HepG2 (cell line): ENCODE data around the gene GPRC5D. TPM values are rescaled to one million over a fixed set of nuclear protein-coding genes. Genes with fewer than 3 reads are reported as not detected.

Source experiments
- ATAC-seq: fragments of 200-7000 bp; cut with Tn5 transposase; 3 replicates; pipeline ENCODE4 v1.9.1; 2020; ENCODE audit warnings: mild to moderate bottlenecking, moderate library complexity
- BruUV-seq: library from RNA; stranded (reverse); fragments of 400-500 nt; replicated peaks from 2 replicates; lab custom pipeline; 2021; lab: Mats Ljungman, UMichigan
- CTCF ChIA-PET: fragments of 300-600 bp; formaldehyde crosslinking; extraction: SDS; loops from one replicate; lab custom pipeline; 2021; ENCODE audit warnings: low total read pairs, inconsistent platforms, low intra/inter-chr PET ratio; lab: Yijun Ruan, JAX
- POLR2A ChIA-PET: fragments of 350-600 bp; sonication (Branson Sonifier 250); formaldehyde crosslinking; loops from one replicate; lab custom pipeline; 2020; ENCODE audit warnings: antibody characterized with exemption, inconsistent platforms; lab: Yijun Ruan, JAX
- DNase-seq: peaks from one replicate; pipeline ENCODE4 v3.0.0-alpha.2; 2015; ENCODE audit warnings: low spot score
- FAIRE-seq: peaks from 3 replicates; lab custom pipeline; 2011; peaks lifted over from hg19 to GRCh38; lab: Jason Lieb, UNC
- H2AFZ ChIP-seq: one replicate; pipeline ENCODE4 v1.6.1; 2011; ENCODE audit warnings: low read length, inconsistent platforms
- H3K27ac ChIP-seq: fragments of 300-600 bp; 3 replicates; pipeline ENCODE4 v1.8.0; 2011; ENCODE audit warnings: mixed run types, mild to moderate bottlenecking, mixed read lengths, low read length, inconsistent platforms; ENCODE audit not compliant: insufficient read depth; ENCODE audit errors: extremely low read length
- H3K27me3 ChIP-seq, 2 experiments: fragments of 200-600 bp in 1 of 2; 2 replicates in 1 of 2; 3 replicates in 1 of 2; pipeline versions ENCODE4 v1.6.0 to v1.8.0; 2011; ENCODE audit warnings: low read length in 2 of 2, mild to moderate bottlenecking in 2 of 2, moderate library complexity in 2 of 2, inconsistent platforms in 1 of 2; ENCODE audit not compliant: insufficient read depth in 2 of 2, control insufficient read depth in 1 of 2
- H3K36me3 ChIP-seq, 2 experiments: fragments of 200-600 bp in 1 of 2; replicated peaks in 1 of 2; 2 replicates in 1 of 2; 3 replicates in 1 of 2; pipeline versions ENCODE4 v1.5.1 to v1.8.0; 2011; ENCODE audit warnings: low read length in 2 of 2, inconsistent platforms in 1 of 2; ENCODE audit not compliant: insufficient read depth in 2 of 2, control insufficient read depth in 1 of 2
- H3K4me1 ChIP-seq: 2 replicates; pipeline ENCODE4 v1.5.1; 2012; ENCODE audit warnings: low read length, inconsistent platforms; ENCODE audit not compliant: insufficient read depth
- H3K4me2 ChIP-seq: 2 replicates; pipeline ENCODE4 v1.6.0; 2011; ENCODE audit warnings: low read depth, low read length, inconsistent platforms
- H3K4me3 ChIP-seq, 3 experiments: fragments of 200-600 bp in 1 of 3; sonication (generic), shearing (Covaris generic) in 1 of 3; replicated peaks in 1 of 3; 2 replicates each; pipeline ENCODE4 v1.5.1; 2011 to 2016; ENCODE audit warnings: low read length in 3 of 3, inconsistent platforms in 2 of 3, low read depth in 2 of 3, mild to moderate bottlenecking in 2 of 3, control low read depth in 1 of 3, mixed read lengths in 1 of 3; ENCODE audit not compliant: insufficient read depth in 1 of 3
- H3K79me2 ChIP-seq: one replicate; pipeline ENCODE4 v1.6.1; 2011; ENCODE audit warnings: low read length, inconsistent platforms; ENCODE audit not compliant: insufficient read depth
- H3K9ac ChIP-seq: 2 replicates; pipeline ENCODE4 v1.6.0; 2011; ENCODE audit warnings: mild to moderate bottlenecking, low read depth, low read length, inconsistent platforms; ENCODE audit not compliant: insufficient read depth
- H3K9me3 ChIP-seq: 2 replicates; pipeline ENCODE4 v1.5.1; 2012; ENCODE audit warnings: mild to moderate bottlenecking, low read length
- H4K20me1 ChIP-seq: 2 replicates; pipeline ENCODE4 v1.6.0; 2011; ENCODE audit warnings: inconsistent platforms, mild to moderate bottlenecking, low read length, moderate library complexity; ENCODE audit not compliant: insufficient read depth
- BCL6 ChIP-seq: IDR thresholded peaks from 2 replicates; pipeline ENCODE4 v1.6.1; 2016; ENCODE audit warnings: missing genetic modification reagents, missing compliant biosample characterization
- CREM ChIP-seq, 2 experiments: sonication (generic) in 1 of 2; formaldehyde crosslinking in 1 of 2; IDR thresholded peaks; 2 replicates each; pipeline versions ENCODE4 v1.4.0 to v1.6.1; 2016 to 2020; ENCODE audit warnings: antibody characterized with exemption in 1 of 2, mild to moderate bottlenecking in 1 of 2, missing genetic modification reagents in 1 of 2
- FOXP1 ChIP-seq, 2 experiments: fragments of 450-650 bp in 1 of 2; IDR thresholded peaks; 2 replicates each; pipeline ENCODE4 v1.6.1; 2017 to 2018; ENCODE audit warnings: antibody characterized with exemption in 1 of 2
- HHEX ChIP-seq: IDR thresholded peaks from 2 replicates; pipeline ENCODE4 v1.6.1; 2016; ENCODE audit warnings: control low read depth
- MATR3 ChIP-seq: sonication (generic); formaldehyde crosslinking; IDR thresholded peaks from 2 replicates; pipeline ENCODE4 v1.4.0; 2020; ENCODE audit warnings: missing genetic modification reagents
- NCOA2 ChIP-seq: sonication (generic); formaldehyde crosslinking; IDR thresholded peaks from 2 replicates; pipeline ENCODE4 v1.8.0; 2022; ENCODE audit warnings: inconsistent platforms
- ONECUT2 ChIP-seq: sonication (generic); formaldehyde crosslinking; IDR thresholded peaks from 2 replicates; pipeline ENCODE4 v1.4.0; 2020; ENCODE audit warnings: missing genetic modification reagents
- SALL1 ChIP-seq: sonication (generic); formaldehyde crosslinking; IDR thresholded peaks from 2 replicates; pipeline ENCODE4 v1.8.0; 2022; ENCODE audit warnings: mild to moderate bottlenecking, missing genetic modification reagents
- SOX13 ChIP-seq, 3 experiments: fragments of 450-650 bp in 1 of 3; sonication (generic) in 1 of 3; formaldehyde crosslinking in 1 of 3; IDR thresholded peaks in 2 of 3; conservative IDR thresholded peaks in 1 of 3; 2 replicates each; pipeline versions ENCODE4 v1.5.0 to v1.6.1; 2016 to 2020; ENCODE audit warnings: antibody characterized with exemption in 1 of 3, mild to moderate bottlenecking in 1 of 3, missing compliant biosample characterization in 1 of 3, missing genetic modification reagents in 1 of 3, moderate library complexity in 1 of 3
- SOX6 ChIP-seq, 2 experiments: fragments of 450-650 bp in 1 of 2; sonication (generic) in 1 of 2; formaldehyde crosslinking in 1 of 2; IDR thresholded peaks; 2 replicates each; pipeline versions ENCODE4 v1.4.0 to v1.6.1; 2017 to 2020; ENCODE audit warnings: antibody characterized with exemption in 1 of 2, mild to moderate bottlenecking in 1 of 2, missing genetic modification reagents in 1 of 2
- ZNF644 ChIP-seq: IDR thresholded peaks from 2 replicates; pipeline ENCODE4 v1.6.1; 2016; ENCODE audit warnings: low read depth
- WGBS: methylation state at CpG from one replicate; pipeline ENCODE4 v1.1.6; 2017; ENCODE audit warnings: low lambda C conversion rate; 5-methylcytosine and 5-hydroxymethylcytosine counted together
- in situ Hi-C: cut with HindIII; loops from 2 replicates; pipeline ENCODE4 v1.10.0; 2017; ENCODE audit warnings: low pct_unique_long_range_greater_than_20kb; ENCODE audit not compliant: extremely low pct_ligation_motif_present
- intact Hi-C: fragments of 100-400 bp; cut with micrococcal nuclease; formaldehyde crosslinking; loops from one replicate; pipeline ENCODE4 v1.10.0; 2022; ENCODE audit not compliant: unreplicated experiment
- polyA plus RNA-seq, 8 experiments: library from polyadenylated mRNA; depleted of rRNA in 3 of 8; stranded (reverse) in 7 of 8; unstranded in 1 of 8; fragments of >200 nt; fragmentation: Illumina TruSeq in 4 of 8; extraction: Trizol in 4 of 8; gene quantifications; 2 replicates each; pipeline versions ENCODE4 v1.2.1 to v1.2.3, GENCODE V29; 2011 to 2016; ENCODE audit warnings: low read depth in 4 of 8, missing spikeins in 1 of 8, mixed read lengths in 1 of 8; ENCODE audit not compliant: insufficient read depth in 1 of 8
- total RNA-seq, 5 experiments: library from RNA; depleted of rRNA; stranded (reverse); fragments of >200 nt; fragmentation: Illumina TruSeq; extraction: Trizol; gene quantifications; 2 replicates each; pipeline ENCODE4 v1.2.3, GENCODE V29; 2016; ENCODE audit warnings: low read depth in 1 of 5
- TF ChIP-seq, protein P1 (sequence below): IDR thresholded peaks from 2 replicates; pipeline ENCODE4 v1.4.0; 2020; ENCODE audit warnings: mild to moderate bottlenecking, missing genetic modification reagents

GPRC5D gene
- total and polyA plus RNA-seq, 2 of the 13 experiments (the other 11 are each of a cell fraction or from before 2014, with no cell fraction given): not detected

DNA sequence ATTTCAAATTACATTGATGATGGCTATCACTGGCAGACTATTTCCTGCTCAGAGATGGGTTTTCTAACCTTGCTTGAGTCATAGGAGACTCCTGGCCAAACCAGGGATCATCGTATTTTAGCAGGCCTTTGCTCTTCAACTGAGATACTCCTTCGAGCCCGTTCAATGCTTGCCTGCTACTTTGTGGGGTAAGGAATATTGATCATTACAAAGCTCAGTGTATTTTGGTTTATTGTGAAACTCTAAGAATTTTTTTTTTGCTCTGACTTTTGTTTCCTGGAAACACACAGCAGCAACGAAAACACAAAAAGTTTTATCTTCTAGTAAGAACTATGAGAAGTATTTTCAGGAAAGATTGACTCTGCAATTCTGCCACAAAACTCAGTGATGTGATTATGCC lies 4.1 kb downstream of the GPRC5D start:
- Histone ChIP-seq H3K4me3 (no peak overlapping the region), H2AFZ (no peak overlapping the region), H3K27me3 (no peaks in the 10 kb centered on the region), H3K36me3 (peaks cover 0 to 4% of the 10 kb centered on the region in 2 experiments; a peak in 2 of 5 replicates), H3K9ac (no peak overlapping the region), H4K20me1 (no peaks in the 10 kb centered on the region), H3K27ac (peak overlapping the region; percentile 29), H3K79me2 (no peaks in the 10 kb centered on the region), H3K4me2 (peak overlapping the region; percentile 29; the same call in 1 of the 2 replicates), H3K9me3 (no peaks in the 10 kb centered on the region), H3K4me1 (peaks cover 46% of the 10 kb centered on the region)
- in situ Hi-C loops (no loop called here), intact Hi-C loops (no loop called here)
- 31% methylated on average over 4 of the region's 4 CpGs for WGBS
- BruUV-seq: no TSS peak
- DNase-seq: no peak
- no peak for FAIRE-seq
- ChIA-PET POLR2A (no interaction called here), CTCF (no interaction called here)
- peak; percentile 33; the same call in 2 of the 3 replicates for ATAC-seq
- 0 out of 2 replicates have a peak, but pooled peaks have one; percentile 25 for TF ChIP-seq ONECUT2 (CRISPR knock-in tag)
- peak; percentile 87 for TF ChIP-seq BCL6 (CRISPR knock-in tag)
- TF ChIP-seq CREM (IDR thresholded peaks at IDR 0.05): peak; percentile 20; the same call in 1 of the 2 replicates
- no peak for TF ChIP-seq CREM (CRISPR knock-in tag; IDR thresholded peaks at IDR 0.05)
- TF ChIP-seq MATR3 (CRISPR knock-in tag): no peak

DNA sequence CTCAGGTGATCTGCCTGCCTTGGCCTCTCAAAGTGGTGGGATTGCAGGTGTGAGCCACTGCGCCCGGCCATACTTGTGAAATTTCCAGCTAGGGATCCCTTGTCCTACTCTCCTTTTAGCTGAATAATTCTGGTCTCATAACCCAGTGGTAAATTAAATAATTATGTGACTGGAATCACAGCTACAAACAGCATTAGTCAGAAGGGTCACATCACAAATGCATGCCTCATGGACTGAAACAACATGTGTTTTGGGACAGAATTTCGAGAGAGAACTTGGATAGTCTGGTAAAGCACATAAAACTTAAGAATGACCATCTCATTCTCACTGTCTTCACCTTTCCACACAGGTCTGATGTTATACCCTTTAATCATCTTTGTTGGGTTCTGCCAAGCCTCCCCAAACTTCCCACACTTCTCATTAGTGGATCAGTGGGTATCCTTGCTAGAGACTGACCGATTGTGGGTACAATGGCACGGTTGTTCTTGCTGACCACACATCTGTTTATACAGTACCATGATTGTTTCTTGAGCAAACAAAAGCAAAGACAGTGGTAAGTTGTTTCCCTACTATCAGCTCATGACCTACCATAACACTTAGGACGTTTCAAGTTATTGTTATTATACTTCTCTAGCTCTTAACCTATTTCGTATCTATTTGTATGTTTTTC lies 5.1 kb downstream of the GPRC5D start:
- POLR2A ChIA-PET: interaction anchor here (0.5 to 1.0 kb wide), 2 partner anchors 20 to 589 kb away, joined by 3 to 5 read pairs; no protein-coding TSS in a partner anchor
- no peaks in the 10 kb centered on the region for H3K9me3 ChIP-seq
- peak overlapping the region; percentile 32 for H3K27ac ChIP-seq
- peaks cover 46% of the 10 kb centered on the region for H3K4me1 ChIP-seq
- ATAC-seq: peak; percentile 96
- peaks cover 0 to 4% of the 10 kb centered on the region in 2 experiments; a peak in 2 of 5 replicates for H3K36me3 ChIP-seq
- DNase-seq: peak; percentile 89
- H2AFZ ChIP-seq: no peak overlapping the region
- no peaks in the 10 kb centered on the region for H3K27me3 ChIP-seq
- peak overlapping the region; percentile 44 for H3K4me2 ChIP-seq
- WGBS: 40% methylated on average over 7 of the region's 7 CpGs
- no peaks in the 10 kb centered on the region for H4K20me1 ChIP-seq
- H3K9ac ChIP-seq: no peak overlapping the region
- FAIRE-seq: peak; percentile 87
- in situ Hi-C loops (no loop called here), intact Hi-C loops (no loop called here)
- H3K4me3 ChIP-seq: no peak overlapping the region
- CTCF ChIA-PET: no interaction called here
- H3K79me2 ChIP-seq: no peaks in the 10 kb centered on the region
- no TSS peak for BruUV-seq
- peak; percentile 36; the same call in 1 of the 2 replicates for TF ChIP-seq SALL1
- TF ChIP-seq NCOA2: peak; percentile 53; the same call in 1 of the 2 replicates
- TF ChIP-seq SOX13 (IDR thresholded peaks at IDR 0.05): peak; percentile 67; the same call in 1 of the 2 replicates
- TF ChIP-seq SOX13 (CRISPR knock-in tag; conservative IDR thresholded peaks at IDR 0.05 in 1 of 2, IDR thresholded peaks at IDR 0.05 in 1 of 2): peak in 1 of 2 experiments; percentile 93; a peak in 2 of 4 replicates
- peak; percentile 71; the same call in 1 of the 2 replicates for TF ChIP-seq ZNF644 (CRISPR knock-in tag)
- TF ChIP-seq SOX6 (IDR thresholded peaks at IDR 0.05): no peak
- TF ChIP-seq SOX6 (CRISPR knock-in tag; IDR thresholded peaks at IDR 0.05): peak; percentile 88
- TF ChIP-seq, protein P1, sequence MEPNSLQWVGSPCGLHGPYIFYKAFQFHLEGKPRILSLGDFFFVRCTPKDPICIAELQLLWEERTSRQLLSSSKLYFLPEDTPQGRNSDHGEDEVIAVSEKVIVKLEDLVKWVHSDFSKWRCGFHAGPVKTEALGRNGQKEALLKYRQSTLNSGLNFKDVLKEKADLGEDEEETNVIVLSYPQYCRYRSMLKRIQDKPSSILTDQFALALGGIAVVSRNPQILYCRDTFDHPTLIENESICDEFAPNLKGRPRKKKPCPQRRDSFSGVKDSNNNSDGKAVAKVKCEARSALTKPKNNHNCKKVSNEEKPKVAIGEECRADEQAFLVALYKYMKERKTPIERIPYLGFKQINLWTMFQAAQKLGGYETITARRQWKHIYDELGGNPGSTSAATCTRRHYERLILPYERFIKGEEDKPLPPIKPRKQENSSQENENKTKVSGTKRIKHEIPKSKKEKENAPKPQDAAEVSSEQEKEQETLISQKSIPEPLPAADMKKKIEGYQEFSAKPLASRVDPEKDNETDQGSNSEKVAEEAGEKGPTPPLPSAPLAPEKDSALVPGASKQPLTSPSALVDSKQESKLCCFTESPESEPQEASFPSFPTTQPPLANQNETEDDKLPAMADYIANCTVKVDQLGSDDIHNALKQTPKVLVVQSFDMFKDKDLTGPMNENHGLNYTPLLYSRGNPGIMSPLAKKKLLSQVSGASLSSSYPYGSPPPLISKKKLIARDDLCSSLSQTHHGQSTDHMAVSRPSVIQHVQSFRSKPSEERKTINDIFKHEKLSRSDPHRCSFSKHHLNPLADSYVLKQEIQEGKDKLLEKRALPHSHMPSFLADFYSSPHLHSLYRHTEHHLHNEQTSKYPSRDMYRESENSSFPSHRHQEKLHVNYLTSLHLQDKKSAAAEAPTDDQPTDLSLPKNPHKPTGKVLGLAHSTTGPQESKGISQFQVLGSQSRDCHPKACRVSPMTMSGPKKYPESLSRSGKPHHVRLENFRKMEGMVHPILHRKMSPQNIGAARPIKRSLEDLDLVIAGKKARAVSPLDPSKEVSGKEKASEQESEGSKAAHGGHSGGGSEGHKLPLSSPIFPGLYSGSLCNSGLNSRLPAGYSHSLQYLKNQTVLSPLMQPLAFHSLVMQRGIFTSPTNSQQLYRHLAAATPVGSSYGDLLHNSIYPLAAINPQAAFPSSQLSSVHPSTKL (CRISPR knock-in tag): peak; percentile 81
- no peak for TF ChIP-seq FOXP1 (IDR thresholded peaks at IDR 0.05)
- TF ChIP-seq FOXP1 (CRISPR knock-in tag; IDR thresholded peaks at IDR 0.05): peak; percentile 52; the same call in 1 of the 2 replicates
- TF ChIP-seq HHEX: peak; percentile 49; the same call in 1 of the 2 replicates
